ENCODE data around the gene XRCC1.
"Not testable (repeated sequence)": the region's sequence is repeated elsewhere in the genome, so short reads cannot be mapped to it uniquely, and the experiment has no call there.

The XRCC1 gene

GRCh38 chr19:43519436-43520088, 55.8 kb downstream of the XRCC1 start:
- Histone ChIP-seq H3K4me3 (replicated peaks; ENCODE audit: low read depth, low read length) (no peak overlapping the region), H3K27me3 (replicated peaks; ENCODE audit: control insufficient read depth, insufficient read depth, low read length) (no peaks in the 10 kb centered on the region), H3K36me3 (ENCODE audit: control insufficient read depth, insufficient read depth, low read length) (no peaks in the 10 kb centered on the region; the same call in 1 of the 2 replicates)
- no peak for DNase-seq (ENCODE audit: extremely low read depth, insufficient read length)
- TF ChIP-seq CTCF (IDR thresholded peaks at IDR 0.05; ENCODE audit: insufficient read depth, low read length, poor library complexity, severe bottlenecking), result peak; percentile 81

GRCh38 chr19:43518051-43518450, 57.3 kb downstream of the XRCC1 start:
- H3K27me3 ChIP-seq (replicated peaks; ENCODE audit: control insufficient read depth, insufficient read depth, low read length), result no peaks in the 10 kb centered on the region
- TF ChIP-seq CTCF (IDR thresholded peaks at IDR 0.05; ENCODE audit: insufficient read depth, low read length, poor library complexity, severe bottlenecking), result no peak
- no peak for DNase-seq (ENCODE audit: extremely low read depth, insufficient read length)
- no peaks in the 10 kb centered on the region; the same call in 1 of the 2 replicates for H3K36me3 ChIP-seq (ENCODE audit: control insufficient read depth, insufficient read depth, low read length)
- H3K4me3 ChIP-seq (replicated peaks; ENCODE audit: low read depth, low read length), result no peak overlapping the region

DNA sequence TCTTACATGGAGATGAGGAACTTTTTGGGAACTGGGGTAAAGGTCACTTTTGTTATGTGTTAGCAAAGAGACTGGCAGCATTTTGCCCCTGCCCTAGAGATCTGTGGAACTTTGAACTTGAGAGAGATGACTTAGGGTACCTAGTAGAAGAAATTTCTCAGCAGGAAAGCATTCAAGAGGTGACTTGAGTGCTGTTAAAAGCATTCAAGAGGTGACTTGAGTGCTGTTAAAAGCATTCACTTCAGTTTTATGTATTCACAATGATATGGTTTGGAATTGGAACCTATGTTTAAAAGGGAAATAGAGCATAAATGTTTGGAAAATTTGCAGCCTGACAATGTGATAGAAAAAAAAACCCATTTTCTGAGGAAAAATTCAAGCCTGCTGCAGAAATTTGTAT, 62.9 kb downstream of the XRCC1 start:
- not testable (repeated sequence) for DNase-seq (ENCODE audit: extremely low read depth, insufficient read length); H3K36me3 ChIP-seq (ENCODE audit: control insufficient read depth, insufficient read depth, low read length); H3K4me3 ChIP-seq (replicated peaks; ENCODE audit: low read depth, low read length); H3K27me3 ChIP-seq (replicated peaks; ENCODE audit: control insufficient read depth, insufficient read depth, low read length)

DNA sequence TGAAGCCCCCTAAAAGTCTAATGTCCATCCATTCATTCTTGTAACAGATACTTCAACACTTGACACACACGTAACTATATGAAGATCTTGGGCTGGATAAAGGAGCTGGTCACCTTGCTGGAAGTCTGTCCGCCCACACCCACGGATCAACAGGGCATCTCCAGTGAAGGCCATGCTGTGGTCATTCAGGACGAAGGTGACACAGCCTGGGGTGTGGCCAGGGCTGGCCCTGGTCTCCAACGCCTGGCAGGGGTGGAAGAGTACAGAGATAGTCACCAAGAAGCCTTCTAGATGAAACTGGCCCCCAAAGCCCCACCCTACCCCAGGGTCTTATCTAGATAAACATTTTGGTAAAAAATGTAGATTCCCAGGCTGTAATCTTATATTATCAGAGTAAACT, 64.0 kb downstream of the XRCC1 start:
- no peak for TF ChIP-seq CTCF (IDR thresholded peaks at IDR 0.05; ENCODE audit: insufficient read depth, low read length, poor library complexity, severe bottlenecking)
- H3K36me3 ChIP-seq (ENCODE audit: control insufficient read depth, insufficient read depth, low read length), result peaks cover 2% of the 10 kb centered on the region
- H3K4me3 ChIP-seq (replicated peaks; ENCODE audit: low read depth, low read length), result no peak overlapping the region
- H3K27me3 ChIP-seq (replicated peaks; ENCODE audit: control insufficient read depth, insufficient read depth, low read length), result no peaks in the 10 kb centered on the region
- no peak for DNase-seq (ENCODE audit: extremely low read depth, insufficient read length)

DNA sequence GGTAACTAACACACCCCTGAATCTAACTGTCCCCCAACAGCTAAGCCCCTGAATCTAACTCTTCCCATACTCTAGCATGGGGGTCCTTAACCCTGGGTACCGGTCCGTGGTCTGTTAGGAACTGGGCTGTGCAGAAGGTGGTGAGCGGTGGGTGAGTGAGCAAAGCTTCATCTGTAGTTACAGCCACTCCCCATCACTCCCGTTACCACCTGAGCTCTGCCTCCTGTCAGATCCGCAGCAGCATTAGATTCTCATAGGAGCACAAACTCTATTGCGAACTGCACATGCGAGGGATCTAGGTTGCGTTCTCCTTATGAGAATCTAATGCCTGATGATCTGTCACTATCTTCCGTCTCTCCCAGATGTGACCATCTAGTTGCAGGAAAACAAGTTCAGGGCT, 64.6 kb downstream of the XRCC1 start:
- TF ChIP-seq CTCF (IDR thresholded peaks at IDR 0.05; ENCODE audit: insufficient read depth, low read length, poor library complexity, severe bottlenecking), result no peak
- no peak overlapping the region for H3K4me3 ChIP-seq (replicated peaks; ENCODE audit: low read depth, low read length)
- no peak for DNase-seq (ENCODE audit: extremely low read depth, insufficient read length)
- peaks cover 2% of the 10 kb centered on the region for H3K36me3 ChIP-seq (ENCODE audit: control insufficient read depth, insufficient read depth, low read length)
- H3K27me3 ChIP-seq (replicated peaks; ENCODE audit: control insufficient read depth, insufficient read depth, low read length), result no peaks in the 10 kb centered on the region

- no peak for TF ChIP-seq CTCF (IDR thresholded peaks at IDR 0.05; ENCODE audit: insufficient read depth, low read length, poor library complexity, severe bottlenecking)
- H3K27me3 ChIP-seq (replicated peaks; ENCODE audit: control insufficient read depth, insufficient read depth, low read length), result no peaks in the 10 kb centered on the region
- no peak for DNase-seq (ENCODE audit: extremely low read depth, insufficient read length)
Measured at GRCh38 chr19:43507880-43508279, 67.4 kb downstream of the XRCC1 start.

More at GRCh38 chr19:43507880-43508279, 67.4 kb downstream of the XRCC1 start:
- Histone ChIP-seq H3K4me3 (replicated peaks; ENCODE audit: low read depth, low read length) (no peak overlapping the region), H3K36me3 (ENCODE audit: control insufficient read depth, insufficient read depth, low read length) (peaks cover 2% of the 10 kb centered on the region)
